ENCODE measurements around the gene DLEC1. TPM values are rescaled to one million over a fixed set of nuclear protein-coding genes. Genes with fewer than 3 reads are reported as not detected.

DLEC1 gene
- total RNA-seq, 1 experiment from 2014 or later: 1.3 TPM

- peak; percentile 89 for DNase-seq
- Histone ChIP-seq H3K4me3 (ENCODE audit: insufficient read depth, low read depth, low read length) (no peak overlapping the region), H3K27me3 (ENCODE audit: control insufficient read depth, insufficient read depth, low read length) (peaks cover 12% of the 10 kb centered on the region), H3K36me3 (replicated peaks; ENCODE audit: control insufficient read depth, insufficient read depth, low read length) (no peaks in the 10 kb centered on the region)
These were observed 42.2 kb upstream of the DLEC1 start for GRCh38 chr3:37996785-37997301.

GRCh38 chr3:37997342-37997741 is 41.7 kb upstream of the DLEC1 start:
- peaks cover 10% of the 10 kb centered on the region for H3K27me3 ChIP-seq (ENCODE audit: control insufficient read depth, insufficient read depth, low read length)
- DNase-seq: no peak
- H3K36me3 ChIP-seq (replicated peaks; ENCODE audit: control insufficient read depth, insufficient read depth, low read length): no peaks in the 10 kb centered on the region
- no peak overlapping the region for H3K4me3 ChIP-seq (ENCODE audit: insufficient read depth, low read depth, low read length)

- peaks cover 10% of the 10 kb centered on the region for H3K27me3 ChIP-seq (ENCODE audit: control insufficient read depth, insufficient read depth, low read length)
- H3K36me3 ChIP-seq (replicated peaks; ENCODE audit: control insufficient read depth, insufficient read depth, low read length): no peaks in the 10 kb centered on the region
- H3K4me3 ChIP-seq (ENCODE audit: insufficient read depth, low read depth, low read length): no peak overlapping the region
- DNase-seq: no peak
These were observed 41.1 kb upstream of the DLEC1 start for GRCh38 chr3:37997791-37998370.

GRCh38 chr3:37999836-38000235 is 39.2 kb upstream of the DLEC1 start:
- H3K27me3 ChIP-seq (ENCODE audit: control insufficient read depth, insufficient read depth, low read length): peaks cover 7% of the 10 kb centered on the region
- DNase-seq: no peak
- H3K4me3 ChIP-seq (ENCODE audit: insufficient read depth, low read depth, low read length): no peak overlapping the region
- no peaks in the 10 kb centered on the region for H3K36me3 ChIP-seq (replicated peaks; ENCODE audit: control insufficient read depth, insufficient read depth, low read length)

- H3K27me3 ChIP-seq (ENCODE audit: control insufficient read depth, insufficient read depth, low read length): peaks cover 7% of the 10 kb centered on the region
- H3K4me3 ChIP-seq (ENCODE audit: insufficient read depth, low read depth, low read length): no peak overlapping the region
- H3K36me3 ChIP-seq (replicated peaks; ENCODE audit: control insufficient read depth, insufficient read depth, low read length): no peaks in the 10 kb centered on the region
- no peak for DNase-seq
These were observed 38.6 kb upstream of the DLEC1 start for GRCh38 chr3:38000242-38000916.

GRCh38 chr3:38000965-38001455 is 38.0 kb upstream of the DLEC1 start:
- H3K27me3 ChIP-seq (ENCODE audit: control insufficient read depth, insufficient read depth, low read length): peaks cover 7% of the 10 kb centered on the region
- no peaks in the 10 kb centered on the region for H3K36me3 ChIP-seq (replicated peaks; ENCODE audit: control insufficient read depth, insufficient read depth, low read length)
- H3K4me3 ChIP-seq (ENCODE audit: insufficient read depth, low read depth, low read length): no peak overlapping the region
- no peak for DNase-seq

- Histone ChIP-seq H3K36me3 (replicated peaks; ENCODE audit: control insufficient read depth, insufficient read depth, low read length) (no peaks in the 10 kb centered on the region; the same call in 1 of the 2 replicates), H3K27me3 (ENCODE audit: control insufficient read depth, insufficient read depth, low read length) (peaks cover 7% of the 10 kb centered on the region), H3K4me3 (ENCODE audit: insufficient read depth, low read depth, low read length) (no peak overlapping the region)
- DNase-seq: peak; percentile 77
These were observed 37.4 kb upstream of the DLEC1 start for GRCh38 chr3:38001456-38002081.

- Histone ChIP-seq H3K4me3 (ENCODE audit: insufficient read depth, low read depth, low read length) (no peak overlapping the region), H3K27me3 (ENCODE audit: control insufficient read depth, insufficient read depth, low read length) (peaks cover 7% of the 10 kb centered on the region), H3K36me3 (replicated peaks; ENCODE audit: control insufficient read depth, insufficient read depth, low read length) (peaks cover 1% of the 10 kb centered on the region; the same call in 1 of the 2 replicates)
- DNase-seq: no peak
These were observed 36.6 kb upstream of the DLEC1 start for GRCh38 chr3:38002291-38002876.

- Histone ChIP-seq H3K4me3 (ENCODE audit: insufficient read depth, low read depth, low read length) (no peak overlapping the region), H3K36me3 (replicated peaks; ENCODE audit: control insufficient read depth, insufficient read depth, low read length) (peaks cover 2% of the 10 kb centered on the region; the same call in 1 of the 2 replicates), H3K27me3 (ENCODE audit: control insufficient read depth, insufficient read depth, low read length) (peaks cover 7% of the 10 kb centered on the region)
- DNase-seq: no peak
These were observed 36.1 kb upstream of the DLEC1 start for GRCh38 chr3:38002940-38003339.

- peaks cover 4% of the 10 kb centered on the region for H3K27me3 ChIP-seq (ENCODE audit: control insufficient read depth, insufficient read depth, low read length)
- peaks cover 3% of the 10 kb centered on the region; the same call in 1 of the 2 replicates for H3K36me3 ChIP-seq (replicated peaks; ENCODE audit: control insufficient read depth, insufficient read depth, low read length)
- no peak overlapping the region for H3K4me3 ChIP-seq (ENCODE audit: insufficient read depth, low read depth, low read length)
- DNase-seq: peak; percentile 95
These were observed 35.6 kb upstream of the DLEC1 start for GRCh38 chr3:38003371-38003816.

GRCh38 chr3:38003817-38004414 is 35.1 kb upstream of the DLEC1 start:
- Histone ChIP-seq H3K4me3 (ENCODE audit: insufficient read depth, low read depth, low read length) (no peak overlapping the region), H3K27me3 (ENCODE audit: control insufficient read depth, insufficient read depth, low read length) (no peaks in the 10 kb centered on the region), H3K36me3 (replicated peaks; ENCODE audit: control insufficient read depth, insufficient read depth, low read length) (peaks cover 3% of the 10 kb centered on the region; the same call in 1 of the 2 replicates)
- peak; percentile 53 for DNase-seq

GRCh38 chr3:38004415-38005075 is 34.5 kb upstream of the DLEC1 start:
- peak; percentile 81 for DNase-seq
- no peak overlapping the region for H3K4me3 ChIP-seq (ENCODE audit: insufficient read depth, low read depth, low read length)
- H3K36me3 ChIP-seq (replicated peaks; ENCODE audit: control insufficient read depth, insufficient read depth, low read length): peaks cover 3% of the 10 kb centered on the region; the same call in 1 of the 2 replicates
- H3K27me3 ChIP-seq (ENCODE audit: control insufficient read depth, insufficient read depth, low read length): no peaks in the 10 kb centered on the region

GRCh38 chr3:38005076-38006020 is 33.7 kb upstream of the DLEC1 start:
- DNase-seq: no peak
- Histone ChIP-seq H3K27me3 (ENCODE audit: control insufficient read depth, insufficient read depth, low read length) (no peaks in the 10 kb centered on the region), H3K36me3 (replicated peaks; ENCODE audit: control insufficient read depth, insufficient read depth, low read length) (peaks cover 3% of the 10 kb centered on the region; the same call in 1 of the 2 replicates), H3K4me3 (ENCODE audit: insufficient read depth, low read depth, low read length) (no peak overlapping the region)

Data from H7 (cell line).